Stimulated activated CD4-positive, alpha-beta T cell treated with anti-CD3 and anti-CD28 coated beads, Interleukin-1b, Interleukin-23, amount 100 ng/mL, for 1 hour (primary cell): ENCODE results near the gene TRPV5.
"Not testable (repeated sequence)": the region's sequence is repeated elsewhere in the genome, so short reads cannot be mapped to it uniquely, and the experiment has no call there.

Source experiments
- DNase-seq, 2 donors: peaks; one replicate each; pipeline ENCODE4 v3.0.0-alpha.2; 2020; ENCODE audit warnings: low read depth in 2 of 2

The TRPV5 gene

DNA sequence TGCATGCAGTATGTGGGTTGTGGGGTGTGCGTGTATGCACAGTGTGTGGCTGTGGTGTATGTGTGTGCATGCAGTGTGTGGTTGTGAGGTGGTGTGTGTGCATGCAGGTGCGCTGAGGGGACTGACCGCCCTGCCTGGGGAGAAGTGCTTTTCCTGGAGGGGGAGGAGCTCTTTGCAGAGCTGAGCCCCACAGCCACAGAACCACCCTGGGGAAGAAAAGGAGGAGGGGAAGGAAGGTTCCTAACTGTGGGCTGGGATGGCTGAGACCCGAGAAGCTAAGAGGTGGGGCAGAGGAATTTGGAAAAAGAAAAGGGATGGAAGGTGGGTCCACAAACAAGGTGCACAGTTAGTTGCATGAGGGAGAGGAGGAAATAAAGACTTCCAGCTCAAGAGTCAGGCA lies at the start of gene TRPV5:
TRPV5 (minus strand) TSS at position 123 of the 400 bp plus-strand sequence. CDS start 287 bp downstream, outside the sequence.
- DNase-seq: no peak

- DNase-seq: not testable (repeated sequence)
Measured at GRCh38 chr7:142978402-142978801, 44.9 kb upstream of the TRPV5 start.

DNA sequence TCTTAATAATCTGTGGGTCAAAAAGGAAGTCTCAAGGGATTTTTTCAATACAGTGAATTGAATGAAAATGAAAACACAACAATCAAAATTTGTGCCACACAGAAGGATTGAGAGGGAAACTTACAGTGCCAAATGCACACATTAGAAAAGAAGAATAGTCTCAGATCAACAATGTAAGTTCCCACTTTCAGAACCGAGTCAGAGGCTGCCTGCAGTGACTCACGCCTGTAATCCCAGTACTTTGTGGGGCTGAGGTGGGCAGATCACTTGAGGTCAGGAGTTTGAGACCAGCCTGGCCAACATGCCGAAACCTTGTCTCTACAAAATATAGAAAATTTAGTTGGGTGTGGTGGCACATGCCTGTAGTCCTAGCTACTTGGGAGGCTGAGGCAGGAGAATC lies 41.1 kb upstream of the TRPV5 start:
- DNase-seq: no peak

GRCh38 chr7:142969183-142969582 lies 35.6 kb upstream of the TRPV5 start:
- no peak for DNase-seq

GRCh38 chr7:142968229-142968628 lies 34.7 kb upstream of the TRPV5 start:
- DNase-seq: no peak

GRCh38 chr7:142964502-142965246 lies 31.1 kb upstream of the TRPV5 start:
- no peak for DNase-seq

- no peak for DNase-seq
Measured at GRCh38 chr7:142963993-142964392, 30.4 kb upstream of the TRPV5 start.

DNA sequence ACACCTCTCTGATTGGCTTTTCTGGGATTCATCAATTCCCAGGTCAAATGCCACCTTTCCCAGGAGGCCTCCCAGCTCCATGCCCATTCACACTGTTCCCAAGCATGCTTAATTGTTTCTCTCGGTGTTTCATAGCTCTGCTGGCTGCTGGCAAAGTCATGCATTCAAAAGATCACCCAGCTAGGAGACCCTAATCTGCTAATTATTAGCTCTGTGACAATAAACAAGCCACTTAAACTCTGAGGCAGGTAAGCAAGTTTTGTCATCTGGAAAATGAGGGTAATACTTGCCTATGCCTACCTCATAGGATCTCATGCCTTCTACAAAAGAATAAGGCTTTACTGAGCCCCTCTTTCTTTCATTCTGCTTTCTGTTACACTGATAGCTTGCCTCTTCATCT lies 29.4 kb upstream of the TRPV5 start:
- DNase-seq: no peak

DNA sequence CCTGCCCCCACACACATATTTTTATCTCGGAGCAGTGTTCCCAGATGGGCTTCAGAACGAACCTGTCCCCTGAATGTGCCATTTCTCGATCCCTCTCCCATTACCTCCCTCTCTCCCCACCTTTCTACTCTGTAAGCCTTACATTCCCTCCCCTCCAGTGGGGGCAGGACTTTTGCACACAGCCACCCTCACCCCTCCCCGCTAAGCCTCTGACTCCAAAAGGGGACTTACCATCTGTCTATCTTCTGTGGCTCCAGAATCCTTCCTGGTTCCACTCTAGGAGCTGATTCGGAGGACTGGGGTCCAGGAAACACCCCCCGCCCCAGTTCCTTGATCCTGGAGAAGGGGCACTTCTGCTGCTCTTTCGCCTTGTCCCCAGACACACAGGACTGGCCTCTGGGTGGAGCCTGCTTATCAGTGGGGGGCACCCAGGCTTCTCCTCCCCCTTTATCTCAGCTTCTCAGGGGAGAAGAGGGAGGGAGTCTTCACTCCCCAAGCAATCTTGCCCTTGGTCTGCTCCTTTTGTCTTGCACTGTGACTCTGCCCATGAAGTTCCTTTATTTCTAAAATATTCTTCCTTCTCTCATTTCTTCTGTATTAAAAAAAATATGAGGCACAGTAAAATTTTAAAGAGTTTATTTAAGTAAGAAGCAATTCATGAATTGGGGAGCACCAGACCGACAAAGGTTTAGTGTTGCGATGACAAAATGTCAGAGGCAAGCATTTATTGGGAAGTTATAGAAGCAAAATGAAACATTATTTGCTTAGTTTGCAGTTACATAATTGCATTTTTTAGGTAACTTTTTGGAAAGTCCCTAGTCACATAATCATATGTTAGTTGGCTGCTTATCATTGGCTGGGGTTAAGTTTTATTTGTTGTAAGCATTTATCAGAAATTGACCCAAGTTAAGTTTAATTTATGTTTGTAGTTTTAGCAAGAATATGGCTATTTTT lies 28.7 kb upstream of the TRPV5 start, which contains the start of gene KEL:
KEL (minus strand) TSS at position 391 of the 954 bp plus-strand sequence; CDS start at position 234, 157 bp downstream.
- no peak for DNase-seq

GRCh38 chr7:142961595-142961972 lies 28.0 kb upstream of the TRPV5 start:
- no peak for DNase-seq

- DNase-seq: no peak
Measured at GRCh38 chr7:142960955-142961512, 27.5 kb upstream of the TRPV5 start.

- no peak for DNase-seq
Measured at GRCh38 chr7:142959202-142959601, 25.7 kb upstream of the TRPV5 start.

GRCh38 chr7:142957723-142958122 lies 24.2 kb upstream of the TRPV5 start:
- no peak for DNase-seq

DNA sequence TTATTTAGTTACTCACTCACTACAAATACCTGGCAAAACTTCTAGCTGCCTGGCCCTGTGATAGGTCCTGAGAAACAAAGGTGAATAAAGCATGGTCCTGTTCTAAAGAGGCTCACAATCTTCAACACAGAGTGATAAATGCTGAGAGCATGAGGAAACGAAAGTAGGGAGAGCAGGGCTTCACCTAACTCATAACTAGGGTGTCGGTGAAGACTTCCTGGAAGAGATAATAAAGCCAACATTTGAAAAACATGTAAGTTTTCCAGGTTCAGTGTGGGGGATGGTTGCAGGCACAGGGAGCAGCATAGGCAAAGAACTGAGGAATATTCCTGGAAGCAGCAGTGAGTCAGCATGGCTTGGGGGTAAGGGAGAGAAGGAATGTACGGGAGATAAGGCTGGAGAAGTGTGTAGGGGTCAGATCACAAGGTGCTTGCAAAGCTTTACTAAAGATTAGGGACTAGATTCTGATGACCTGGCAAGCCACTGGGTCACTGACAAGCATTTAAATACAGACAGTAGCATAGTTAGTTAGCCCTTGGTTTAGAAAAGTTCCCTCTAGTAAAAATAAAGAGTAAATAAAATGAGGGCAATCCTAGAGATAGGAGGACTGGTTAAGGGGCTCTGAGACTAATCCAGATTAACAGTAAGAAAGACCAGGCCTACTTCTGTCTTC lies 23.5 kb upstream of the TRPV5 start:
- no peak for DNase-seq

- no peak for DNase-seq
Measured at GRCh38 chr7:142954680-142955268, 21.2 kb upstream of the TRPV5 start.

DNA sequence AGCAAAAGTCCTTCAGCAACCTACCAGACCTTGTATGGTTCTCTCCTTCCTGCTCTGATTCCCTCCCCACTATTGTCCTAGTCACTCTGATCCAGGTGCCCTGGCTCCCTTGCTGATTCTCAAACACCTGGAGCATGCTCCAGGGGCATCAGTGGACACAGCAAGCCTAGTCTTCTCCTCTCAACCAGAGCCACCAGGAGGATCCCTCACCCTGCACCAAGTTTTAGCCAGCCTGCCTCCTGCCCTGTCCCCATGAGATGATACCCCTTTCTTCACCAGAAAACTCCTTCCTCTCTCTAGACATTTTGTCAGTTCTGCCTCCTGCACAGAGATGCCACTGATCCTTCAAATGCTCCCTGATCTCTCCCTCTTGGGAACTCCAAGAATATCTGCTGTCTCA lies 16.7 kb upstream of the TRPV5 start:
- DNase-seq: no peak

DNA sequence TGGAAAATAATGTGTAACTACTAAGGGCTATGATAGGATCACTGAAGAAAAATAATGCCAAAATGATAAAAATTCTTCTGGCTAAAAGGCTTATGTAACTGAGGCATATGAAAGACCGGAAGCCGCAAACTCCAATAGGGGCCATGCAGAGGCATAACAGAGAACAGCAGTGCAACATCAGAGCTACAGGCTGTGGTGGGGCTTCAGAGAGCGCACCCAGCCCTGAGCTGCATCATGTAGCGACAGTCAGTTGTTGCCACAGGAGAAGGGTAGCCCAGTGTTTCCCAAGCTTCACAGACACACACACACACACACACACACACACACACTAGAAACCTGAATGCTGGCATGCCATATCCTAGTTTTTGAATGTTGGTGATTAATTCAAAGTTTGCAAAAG lies 15.1 kb upstream of the TRPV5 start:
- no peak for DNase-seq

GRCh38 chr7:142945001-142945400 lies 11.5 kb upstream of the TRPV5 start:
- no peak for DNase-seq

GRCh38 chr7:142943706-142944268 lies 10.2 kb upstream of the TRPV5 start:
- no peak for DNase-seq

DNA sequence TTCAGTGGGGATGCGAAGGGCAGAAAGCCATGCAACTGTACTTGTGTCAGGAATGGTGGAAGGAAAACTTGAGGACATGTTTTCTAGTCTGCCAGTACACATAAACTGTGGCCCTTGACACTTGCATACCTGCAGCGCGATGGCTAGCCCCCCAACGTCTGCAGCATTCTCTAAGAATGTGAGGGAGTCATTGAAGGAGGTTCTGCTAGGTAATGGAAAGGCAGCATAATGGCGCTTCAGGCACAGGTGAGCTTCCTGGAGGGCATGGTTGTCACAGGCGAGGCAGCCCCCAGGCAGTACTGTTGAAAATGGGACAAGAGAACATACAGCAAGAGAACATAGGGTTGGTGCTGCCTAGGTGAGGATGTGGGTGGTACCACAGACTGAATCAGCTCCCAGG lies 9.2 kb upstream of the TRPV5 start:
- no peak for DNase-seq

GRCh38 chr7:142941541-142941940 lies 8.0 kb upstream of the TRPV5 start:
- no peak for DNase-seq
